Prostate gland (tissue), 2 donors: ENCODE measurements around the gene SEMA5A.

Experiments
- CTCF ChIP-seq, 4 experiments: fragments of 200-600 bp in 2 of 4; fragments of 450-650 bp in 2 of 4; sonication (generic) in 2 of 4; IDR thresholded peaks; 1 replicate in 3 of 4; 2 replicates in 1 of 4; pipeline ENCODE4 v1.5.1; 2016 to 2019; ENCODE audit warnings: antibody characterized with exemption in 4 of 4, mild to moderate bottlenecking in 2 of 4, moderate library complexity in 2 of 4
- POLR2A ChIP-seq: fragments of 450-650 bp; IDR thresholded peaks from one replicate; pipeline ENCODE4 v1.6.1; 2016; ENCODE audit warnings: antibody characterized with exemption, mild to moderate bottlenecking
- POLR2AphosphoS5 ChIP-seq: sonication (generic); formaldehyde crosslinking; IDR thresholded peaks from one replicate; pipeline ENCODE4 v1.6.1; 2017; ENCODE audit warnings: antibody characterized with exemption

- TF ChIP-seq POLR2AphosphoS5: no peak
- TF ChIP-seq CTCF (IDR thresholded peaks at IDR 0.05): no peak
- TF ChIP-seq POLR2A: no peak
Measured at GRCh38 chr5:9035346-9035745, 510.5 kb downstream of the SEMA5A start.
